HepG2 (cell line): ENCODE results near the gene STARD10. TPM values are rescaled to one million over a fixed set of nuclear protein-coding genes. Genes with fewer than 3 reads are reported as not detected.
A peak's percentile ranks its signal among the peaks of the same experiment; 100 is the strongest.

ENCODE experiments used
- ATRX ChIP-seq: sonication (generic); formaldehyde crosslinking; IDR thresholded peaks from 2 replicates; pipeline ENCODE4 v1.4.0; 2020; ENCODE audit warnings: missing genetic modification reagents, borderline replicate concordance
- CBX2 ChIP-seq, 2 experiments: fragments of 200-600 bp in 1 of 2; sonication (generic); formaldehyde crosslinking in 1 of 2; IDR thresholded peaks; 2 replicates each; pipeline versions ENCODE4 v1.7.0 to v1.8.1; 2018 to 2022; ENCODE audit warnings: low read depth in 2 of 2, low read length in 1 of 2, mild to moderate bottlenecking in 1 of 2, missing genetic modification reagents in 1 of 2
- EP300 ChIP-seq, 3 experiments: sonication (generic) in 1 of 3; formaldehyde crosslinking in 1 of 3; IDR thresholded peaks; 2 replicates each; pipeline versions ENCODE4 v1.5.1 to v1.6.1; 2011 to 2020; ENCODE audit warnings: low read depth in 2 of 3, low read length in 2 of 3, borderline replicate concordance in 1 of 3, improper control_type of control experiment in 1 of 3, mild to moderate bottlenecking in 1 of 3, missing genetic modification reagents in 1 of 3, moderate library complexity in 1 of 3
- HDAC1 ChIP-seq: sonication (generic); formaldehyde crosslinking; IDR thresholded peaks from 2 replicates; pipeline ENCODE4 v1.5.1; 2020; ENCODE audit warnings: mild to moderate bottlenecking, missing genetic modification reagents
- HNRNPK ChIP-seq: fragments of 200-400 bp; formaldehyde crosslinking; IDR thresholded peaks from 2 replicates; pipeline ENCODE4 v1.6.1; 2018; ENCODE audit warnings: low read length, low read depth, moderate library complexity, mild to moderate bottlenecking; ENCODE audit not compliant: poor library complexity, severe bottlenecking
- JUN ChIP-seq: sonication (generic); formaldehyde crosslinking; IDR thresholded peaks from 2 replicates; pipeline ENCODE4 v1.4.0; 2020; ENCODE audit warnings: mild to moderate bottlenecking, missing genetic modification reagents
- KDM4B ChIP-seq: sonication (generic); formaldehyde crosslinking; IDR thresholded peaks from 2 replicates; pipeline ENCODE4 v1.4.0; 2020; ENCODE audit warnings: missing genetic modification reagents
- MIER2 ChIP-seq: IDR thresholded peaks from 2 replicates; pipeline ENCODE4 v1.6.1; 2016; ENCODE audit warnings: missing biosample characterization, missing genetic modification reagents
- MTF2 ChIP-seq: sonication (generic); formaldehyde crosslinking; IDR thresholded peaks from 2 replicates; pipeline ENCODE4 v1.5.0; 2020; ENCODE audit warnings: missing genetic modification reagents, borderline replicate concordance
- NFIB ChIP-seq: sonication (generic); formaldehyde crosslinking; IDR thresholded peaks from 2 replicates; pipeline ENCODE4 v1.9.0; 2021; ENCODE audit warnings: missing genetic modification reagents, mild to moderate bottlenecking, borderline replicate concordance
- NKX3-1 ChIP-seq: sonication (generic); formaldehyde crosslinking; IDR thresholded peaks from 2 replicates; pipeline ENCODE4 v1.5.0; 2020; ENCODE audit warnings: missing genetic modification reagents
- NPAS2 ChIP-seq: sonication (generic); formaldehyde crosslinking; IDR thresholded peaks from 2 replicates; pipeline ENCODE4 v1.8.0; 2022; ENCODE audit warnings: mild to moderate bottlenecking, missing genetic modification reagents, borderline replicate concordance
- NR2F6 ChIP-seq, 2 experiments: IDR thresholded peaks; 2 replicates each; pipeline ENCODE4 v1.6.1; 2016; ENCODE audit warnings: antibody characterized with exemption in 1 of 2, mild to moderate bottlenecking in 1 of 2
- RFXANK ChIP-seq: IDR thresholded peaks from 2 replicates; pipeline ENCODE4 v1.6.1; 2016
- SMYD3 ChIP-seq: sonication (generic); formaldehyde crosslinking; IDR thresholded peaks from 2 replicates; pipeline ENCODE4 v1.8.1; 2023; ENCODE audit warnings: mild to moderate bottlenecking, missing genetic modification reagents
- THYN1 ChIP-seq: sonication (generic); formaldehyde crosslinking; IDR thresholded peaks from 2 replicates; pipeline ENCODE4 v1.8.1; 2023; ENCODE audit warnings: low read depth, mild to moderate bottlenecking, moderate library complexity, missing genetic modification reagents, borderline replicate concordance
- XBP1 ChIP-seq: sonication (generic); formaldehyde crosslinking; IDR thresholded peaks from 2 replicates; pipeline ENCODE4 v1.5.0; 2020; ENCODE audit warnings: missing genetic modification reagents
- ZNF10 ChIP-seq: sonication (generic); formaldehyde crosslinking; IDR thresholded peaks from 2 replicates; pipeline ENCODE4 v1.4.0; 2020; ENCODE audit warnings: mild to moderate bottlenecking, low read depth, missing genetic modification reagents, borderline replicate concordance
- ZNF496 ChIP-seq: sonication (generic); formaldehyde crosslinking; IDR thresholded peaks from 2 replicates; pipeline ENCODE4 v1.8.1; 2023; ENCODE audit warnings: mild to moderate bottlenecking, moderate library complexity, missing genetic modification reagents; ENCODE audit not compliant: insufficient replicate concordance
- ZNF512B ChIP-seq: sonication (generic); formaldehyde crosslinking; IDR thresholded peaks from 2 replicates; pipeline ENCODE4 v1.5.1; 2020; ENCODE audit warnings: missing genetic modification reagents, mild to moderate bottlenecking, borderline replicate concordance
- ZNF572 ChIP-seq: sonication (generic); formaldehyde crosslinking; IDR thresholded peaks from 2 replicates; pipeline ENCODE4 v1.5.1; 2020; ENCODE audit warnings: mild to moderate bottlenecking, missing genetic modification reagents
- ZNF598 ChIP-seq: sonication (generic); formaldehyde crosslinking; IDR thresholded peaks from 2 replicates; pipeline ENCODE4 v1.5.1; 2020; ENCODE audit warnings: mild to moderate bottlenecking, missing genetic modification reagents, borderline replicate concordance
- ZNF619 ChIP-seq: sonication (generic); formaldehyde crosslinking; IDR thresholded peaks from 2 replicates; pipeline ENCODE4 v1.4.0; 2020; ENCODE audit warnings: mild to moderate bottlenecking, missing genetic modification reagents
- ZNF644 ChIP-seq: IDR thresholded peaks from 2 replicates; pipeline ENCODE4 v1.6.1; 2016; ENCODE audit warnings: low read depth
- ZNF703 ChIP-seq: sonication (generic); formaldehyde crosslinking; IDR thresholded peaks from 2 replicates; pipeline ENCODE4 v1.5.1; 2020; ENCODE audit warnings: missing genetic modification reagents, mild to moderate bottlenecking, moderate library complexity, borderline replicate concordance
- ZNF713 ChIP-seq: sonication (generic); formaldehyde crosslinking; IDR thresholded peaks from 2 replicates; pipeline ENCODE4 v1.4.0; 2020; ENCODE audit warnings: mild to moderate bottlenecking, missing genetic modification reagents
- ZNF761 ChIP-seq: sonication (generic); formaldehyde crosslinking; conservative IDR thresholded peaks from 2 replicates; pipeline ENCODE4 v1.4.0; 2020; ENCODE audit warnings: mild to moderate bottlenecking, missing genetic modification reagents
- ZNF772 ChIP-seq: sonication (generic); formaldehyde crosslinking; IDR thresholded peaks from 2 replicates; pipeline ENCODE4 v1.5.0; 2020; ENCODE audit warnings: mild to moderate bottlenecking, missing genetic modification reagents
- polyA plus RNA-seq, 8 experiments: library from polyadenylated mRNA; depleted of rRNA in 3 of 8; stranded (reverse) in 7 of 8; unstranded in 1 of 8; fragments of >200 nt; fragmentation: Illumina TruSeq in 4 of 8; extraction: Trizol in 4 of 8; gene quantifications; 2 replicates each; pipeline versions ENCODE4 v1.2.1 to v1.2.3, GENCODE V29; 2011 to 2016; ENCODE audit warnings: low read depth in 4 of 8, missing spikeins in 1 of 8, mixed read lengths in 1 of 8; ENCODE audit not compliant: insufficient read depth in 1 of 8
- total RNA-seq, 5 experiments: library from RNA; depleted of rRNA; stranded (reverse); fragments of >200 nt; fragmentation: Illumina TruSeq; extraction: Trizol; gene quantifications; 2 replicates each; pipeline ENCODE4 v1.2.3, GENCODE V29; 2016; ENCODE audit warnings: low read depth in 1 of 5
- TF ChIP-seq, protein P1 (sequence below): sonication (generic); formaldehyde crosslinking; IDR thresholded peaks from 2 replicates; pipeline ENCODE4 v1.8.1; 2023; ENCODE audit warnings: mild to moderate bottlenecking, missing genetic modification reagents, borderline replicate concordance

The STARD10 gene
- total and polyA plus RNA-seq, 2 of the 13 experiments (the other 11 are each of a cell fraction or from before 2014, with no cell fraction given) = 260 to 341 TPM

DNA sequence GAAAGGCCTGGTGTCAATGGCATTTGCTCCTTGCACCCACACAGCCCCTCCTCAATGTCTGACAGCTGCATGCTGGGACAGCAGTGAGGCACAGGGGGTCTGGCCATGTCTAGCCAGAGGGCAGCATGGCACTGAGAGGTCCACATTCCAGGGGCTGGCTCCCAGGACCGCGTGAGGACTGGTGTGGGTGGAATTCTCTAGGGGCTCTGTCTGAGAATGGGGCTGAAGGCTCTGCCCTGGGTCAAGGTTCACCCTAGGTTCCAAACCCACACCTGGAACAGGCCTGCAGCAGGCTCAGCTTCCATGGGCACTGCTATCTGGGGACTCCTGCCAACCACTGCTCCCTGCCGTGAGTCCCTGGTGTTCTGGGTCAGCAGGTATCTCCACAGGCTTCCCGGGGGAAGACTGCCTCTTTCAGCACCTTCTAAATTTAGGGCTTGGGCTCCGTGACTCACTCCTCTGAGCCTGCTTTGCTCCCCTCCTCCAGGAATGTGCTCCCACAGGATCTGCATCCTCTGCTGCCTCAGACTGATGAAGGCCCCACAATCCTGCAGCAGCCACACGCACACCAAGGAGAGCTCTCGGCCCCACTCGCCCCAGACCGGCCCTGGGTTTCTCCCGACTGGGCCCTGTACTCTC is 4.2 kb downstream of the STARD10 start (continued):
- TF ChIP-seq ZNF772 (CRISPR knock-in tag) (0 out of 2 replicates have a peak, but pooled peaks have one; percentile 25), ZNF572 (CRISPR knock-in tag) (no peak), HDAC1 (CRISPR knock-in tag) (peak; percentile 28; the same call in 1 of the 2 replicates), MTF2 (CRISPR knock-in tag) (no peak), ZNF496 (CRISPR knock-in tag) (no peak), ZNF644 (CRISPR knock-in tag) (no peak), NFIB (CRISPR knock-in tag) (no peak), RFXANK (CRISPR knock-in tag) (no peak), JUN (no peak), ZNF10 (CRISPR knock-in tag) (no peak), NKX3-1 (no peak), ZNF598 (no peak), ZNF619 (CRISPR knock-in tag) (0 out of 2 replicates have a peak, but pooled peaks have one; percentile 24), ZNF703 (CRISPR knock-in tag) (no peak), NR2F6 (IDR thresholded peaks at IDR 0.05) (no peak), NR2F6 (CRISPR knock-in tag; IDR thresholded peaks at IDR 0.05) (no peak), SMYD3 (CRISPR knock-in tag) (no peak), THYN1 (CRISPR knock-in tag) (no peak), KDM4B (no peak), ZNF761 (no peak), HNRNPK (no peak), MIER2 (no peak), EP300 (IDR thresholded peaks at IDR 0.05; ENCODE audit: low read depth in 2 of 2, low read length in 2 of 2) (peak in 1 of 2 experiments; percentile 21; a peak in 1 of 4 replicates), EP300 (CRISPR knock-in tag; IDR thresholded peaks at IDR 0.05; ENCODE audit: borderline replicate concordance) (no peak), ZNF512B (CRISPR knock-in tag) (no peak), XBP1 (CRISPR knock-in tag) (no peak), ATRX (no peak), CBX2 (IDR thresholded peaks at IDR 0.05; ENCODE audit: low read depth, low read length) (no peak), CBX2 (CRISPR knock-in tag; IDR thresholded peaks at IDR 0.05; ENCODE audit: low read depth) (no peak), ZNF713 (CRISPR knock-in tag) (no peak), NPAS2 (CRISPR knock-in tag) (no peak)
- TF ChIP-seq, protein P1, sequence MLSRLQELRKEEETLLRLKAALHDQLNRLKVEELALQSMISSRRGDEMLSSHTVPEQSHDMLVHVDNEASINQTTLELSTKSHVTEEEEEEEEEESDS (CRISPR knock-in tag) = no peak
